Measurements from ENCODE around the gene TCIRG1.

Gene TCIRG1

GRCh38 chr11:68010090-68011041, 28.5 kb upstream of the TCIRG1 start, which contains the start of gene ALDH3B1:
Gene ALDH3B1, plus strand, starts transcription at chr11:68010327. Its CDS starts 4,971 bp downstream, at chr11:68015298.
- peak within 1 kb of the TSS; percentile 74 to 78 for H3K4me3 ChIP-seq (ENCODE audit: low read depth in 1 of 2, low read length in 1 of 2)
- H3K27ac ChIP-seq, result peak within 1 kb of the TSS; percentile 95
- TF ChIP-seq CTCF (IDR thresholded peaks at IDR 0.05), result peak; percentile 38
- H3K36me3 ChIP-seq, result peaks cover 10% of the 10 kb centered on the region
- no peaks in the 10 kb centered on the region for H3K27me3 ChIP-seq
- H3K4me1 ChIP-seq (ENCODE audit: control insufficient read depth in 1 of 2, insufficient read depth in 1 of 2, low read depth in 1 of 2, low read length in 1 of 2), result peaks cover 65 to 70% of the 10 kb centered on the region in 2 experiments
- no peaks in the 10 kb centered on the region for H3K9me3 ChIP-seq

- Histone ChIP-seq H3K4me1 (ENCODE audit: control insufficient read depth in 1 of 2, insufficient read depth in 1 of 2, low read depth in 1 of 2, low read length in 1 of 2) (peaks cover 65 to 68% of the 10 kb centered on the region in 2 experiments), H3K27me3 (no peaks in the 10 kb centered on the region), H3K36me3 (peaks cover 19% of the 10 kb centered on the region), H3K27ac (peak overlapping the region; percentile 95), H3K4me3 (ENCODE audit: low read depth in 1 of 2, low read length in 1 of 2) (peak overlapping the region; percentile 74 to 78), H3K9me3 (no peaks in the 10 kb centered on the region)
- no peak for TF ChIP-seq CTCF (IDR thresholded peaks at IDR 0.05)
Measured at GRCh38 chr11:68011051-68011943, 27.5 kb upstream of the TCIRG1 start.

- Histone ChIP-seq H3K9me3 (no peaks in the 10 kb centered on the region), H3K27me3 (no peaks in the 10 kb centered on the region), H3K4me3 (ENCODE audit: low read depth in 1 of 2, low read length in 1 of 2) (peak overlapping the region; percentile 74 to 78), H3K4me1 (ENCODE audit: control insufficient read depth in 1 of 2, insufficient read depth in 1 of 2, low read depth in 1 of 2, low read length in 1 of 2) (peaks cover 65 to 67% of the 10 kb centered on the region in 2 experiments), H3K27ac (peak overlapping the region; percentile 95), H3K36me3 (peaks cover 28% of the 10 kb centered on the region)
- TF ChIP-seq CTCF (IDR thresholded peaks at IDR 0.05), result no peak
Measured at GRCh38 chr11:68012044-68012842, 26.6 kb upstream of the TCIRG1 start.

- Histone ChIP-seq H3K9me3 (no peaks in the 10 kb centered on the region), H3K27me3 (no peaks in the 10 kb centered on the region), H3K4me1 (ENCODE audit: control insufficient read depth in 1 of 2, insufficient read depth in 1 of 2, low read depth in 1 of 2, low read length in 1 of 2) (peaks cover 65 to 67% of the 10 kb centered on the region in 2 experiments), H3K27ac (peak overlapping the region; percentile 95), H3K36me3 (peaks cover 36% of the 10 kb centered on the region), H3K4me3 (ENCODE audit: low read depth in 1 of 2, low read length in 1 of 2) (peak overlapping the region in 1 of 2 experiments; percentile 74)
- no peak for TF ChIP-seq CTCF (IDR thresholded peaks at IDR 0.05)
Measured at GRCh38 chr11:68012843-68013610, 25.8 kb upstream of the TCIRG1 start.
